ENCODE data around the gene ST7. TPM values are rescaled to one million over a fixed set of nuclear protein-coding genes. Genes with fewer than 3 reads are reported as not detected.

The ST7 gene
- total RNA-seq, 2 experiments from 2014 or later = 9.6 to 10.7 TPM

DNA sequence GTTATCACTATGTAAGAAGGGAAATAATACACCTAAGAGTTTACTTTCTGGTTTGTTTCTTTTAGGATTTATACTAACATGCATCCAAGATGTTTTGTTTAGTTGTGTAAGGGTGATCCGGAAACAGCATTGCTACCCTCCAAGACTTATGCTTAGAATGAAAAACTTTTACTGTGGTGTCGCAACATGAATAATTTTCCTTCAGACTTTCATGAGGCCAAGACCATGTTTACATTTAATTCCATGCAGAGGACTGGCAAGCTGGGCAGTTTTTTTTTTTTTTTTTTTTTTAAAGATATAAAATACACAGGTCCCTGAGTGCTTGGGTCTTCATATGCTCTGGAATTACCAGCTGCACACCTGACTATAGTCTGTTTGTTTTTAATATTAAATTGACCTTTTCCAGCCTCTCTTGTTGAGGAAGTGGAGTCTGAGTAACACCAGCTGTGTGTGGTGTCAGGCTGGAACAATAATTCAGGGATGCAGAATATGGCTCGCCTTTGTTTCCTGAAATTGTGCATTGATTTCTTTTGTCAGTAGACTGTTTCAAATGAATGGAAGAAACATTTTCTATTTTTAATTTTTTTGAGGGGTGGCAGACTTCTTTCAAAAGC, 81.7 kb downstream of the ST7 start:
- Histone ChIP-seq H3K36me3 (ENCODE audit: insufficient read depth, low read length) (no peaks in the 10 kb centered on the region), H3K27ac (ENCODE audit: low read depth, low read length, poor library complexity, severe bottlenecking) (no peak overlapping the region), H3K9me2 (ENCODE audit: insufficient read depth, low read length) (no peaks in the 10 kb centered on the region), H3K9me3 (ENCODE audit: low read length) (no peaks in the 10 kb centered on the region), H4K20me1 (ENCODE audit: insufficient read depth, low read length) (peaks cover 7% of the 10 kb centered on the region; the same call in 1 of the 2 replicates), H3K79me2 (ENCODE audit: insufficient read depth, low read depth, low read length) (no peaks in the 10 kb centered on the region), H3K4me2 (ENCODE audit: low read length) (no peak overlapping the region), H3K4me1 (ENCODE audit: insufficient read depth, low read length, poor library complexity, severe bottlenecking) (no peaks in the 10 kb centered on the region), H3K4me3 (ENCODE audit: low read depth, low read length, poor library complexity, severe bottlenecking) (no peak overlapping the region), H2AFZ (ENCODE audit: low read length) (no peak overlapping the region)
- no TSS peak for BruUV-seq (replicated peaks)
- ChIA-PET POLR2A (interaction anchor here (1.0 kb wide), 1 partner anchor 42 kb away, joined by 3 read pairs; no protein-coding TSS in a partner anchor), CTCF (ENCODE audit: unreplicated experiment) (no interaction called here)
- no peak for DNase-seq (ENCODE audit: low spot score)
- TF ChIP-seq, protein P1, sequence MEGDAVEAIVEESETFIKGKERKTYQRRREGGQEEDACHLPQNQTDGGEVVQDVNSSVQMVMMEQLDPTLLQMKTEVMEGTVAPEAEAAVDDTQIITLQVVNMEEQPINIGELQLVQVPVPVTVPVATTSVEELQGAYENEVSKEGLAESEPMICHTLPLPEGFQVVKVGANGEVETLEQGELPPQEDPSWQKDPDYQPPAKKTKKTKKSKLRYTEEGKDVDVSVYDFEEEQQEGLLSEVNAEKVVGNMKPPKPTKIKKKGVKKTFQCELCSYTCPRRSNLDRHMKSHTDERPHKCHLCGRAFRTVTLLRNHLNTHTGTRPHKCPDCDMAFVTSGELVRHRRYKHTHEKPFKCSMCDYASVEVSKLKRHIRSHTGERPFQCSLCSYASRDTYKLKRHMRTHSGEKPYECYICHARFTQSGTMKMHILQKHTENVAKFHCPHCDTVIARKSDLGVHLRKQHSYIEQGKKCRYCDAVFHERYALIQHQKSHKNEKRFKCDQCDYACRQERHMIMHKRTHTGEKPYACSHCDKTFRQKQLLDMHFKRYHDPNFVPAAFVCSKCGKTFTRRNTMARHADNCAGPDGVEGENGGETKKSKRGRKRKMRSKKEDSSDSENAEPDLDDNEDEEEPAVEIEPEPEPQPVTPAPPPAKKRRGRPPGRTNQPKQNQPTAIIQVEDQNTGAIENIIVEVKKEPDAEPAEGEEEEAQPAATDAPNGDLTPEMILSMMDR (conservative IDR thresholded peaks at IDR 0.05; ENCODE audit: low read length) = no peak
- TF ChIP-seq EZH2phosphoT487 (IDR thresholded peaks at IDR 0.05; ENCODE audit: borderline replicate concordance, low read depth, low read length) = no peak
- intact Hi-C loops (cut with micrococcal nuclease; ENCODE audit: unreplicated experiment) = no loop called here

DNA sequence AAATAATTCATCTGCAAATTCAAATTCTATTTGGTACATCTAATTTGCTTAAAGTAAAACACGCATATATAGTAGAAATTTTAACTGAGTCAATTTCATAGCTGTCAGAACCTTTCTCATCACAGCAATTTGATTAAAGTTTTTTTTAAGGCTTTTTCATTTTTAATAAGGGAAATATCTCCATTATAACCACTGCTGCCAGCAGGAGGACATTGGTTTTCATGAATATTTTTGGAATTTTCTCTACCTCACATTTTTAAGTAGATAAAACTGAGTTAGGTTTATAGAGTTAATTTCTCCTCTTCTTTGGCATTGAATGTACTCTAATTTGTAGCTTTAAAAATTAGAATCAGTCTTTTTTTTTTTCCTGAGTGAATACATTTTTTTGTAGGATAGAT, 82.2 kb downstream of the ST7 start:
- POLR2A ChIA-PET = interaction anchor here (1.0 kb wide), 1 partner anchor 42 kb away, joined by 3 read pairs; no protein-coding TSS in a partner anchor
- no peak overlapping the region for H3K4me3 ChIP-seq (ENCODE audit: low read depth, low read length, poor library complexity, severe bottlenecking)
- H4K20me1 ChIP-seq (ENCODE audit: insufficient read depth, low read length) = peaks cover 7% of the 10 kb centered on the region; the same call in 1 of the 2 replicates
- H3K9me2 ChIP-seq (ENCODE audit: insufficient read depth, low read length) = no peaks in the 10 kb centered on the region
- H3K36me3 ChIP-seq (ENCODE audit: insufficient read depth, low read length) = no peaks in the 10 kb centered on the region
- BruUV-seq (replicated peaks) = no TSS peak
- no peaks in the 10 kb centered on the region for H3K79me2 ChIP-seq (ENCODE audit: insufficient read depth, low read depth, low read length)
- TF ChIP-seq, protein P1 (conservative IDR thresholded peaks at IDR 0.05; ENCODE audit: low read length) = no peak
- TF ChIP-seq EZH2phosphoT487 (IDR thresholded peaks at IDR 0.05; ENCODE audit: borderline replicate concordance, low read depth, low read length) = no peak
- CTCF ChIA-PET (ENCODE audit: unreplicated experiment) = no interaction called here
- H3K4me2 ChIP-seq (ENCODE audit: low read length) = no peak overlapping the region
- H3K9me3 ChIP-seq (ENCODE audit: low read length) = no peaks in the 10 kb centered on the region
- no peak overlapping the region for H3K27ac ChIP-seq (ENCODE audit: low read depth, low read length, poor library complexity, severe bottlenecking)
- no peak for DNase-seq (ENCODE audit: low spot score)
- H2AFZ ChIP-seq (ENCODE audit: low read length) = no peak overlapping the region
- intact Hi-C loops (cut with micrococcal nuclease; ENCODE audit: unreplicated experiment) = no loop called here
- H3K4me1 ChIP-seq (ENCODE audit: insufficient read depth, low read length, poor library complexity, severe bottlenecking) = no peaks in the 10 kb centered on the region

DNA sequence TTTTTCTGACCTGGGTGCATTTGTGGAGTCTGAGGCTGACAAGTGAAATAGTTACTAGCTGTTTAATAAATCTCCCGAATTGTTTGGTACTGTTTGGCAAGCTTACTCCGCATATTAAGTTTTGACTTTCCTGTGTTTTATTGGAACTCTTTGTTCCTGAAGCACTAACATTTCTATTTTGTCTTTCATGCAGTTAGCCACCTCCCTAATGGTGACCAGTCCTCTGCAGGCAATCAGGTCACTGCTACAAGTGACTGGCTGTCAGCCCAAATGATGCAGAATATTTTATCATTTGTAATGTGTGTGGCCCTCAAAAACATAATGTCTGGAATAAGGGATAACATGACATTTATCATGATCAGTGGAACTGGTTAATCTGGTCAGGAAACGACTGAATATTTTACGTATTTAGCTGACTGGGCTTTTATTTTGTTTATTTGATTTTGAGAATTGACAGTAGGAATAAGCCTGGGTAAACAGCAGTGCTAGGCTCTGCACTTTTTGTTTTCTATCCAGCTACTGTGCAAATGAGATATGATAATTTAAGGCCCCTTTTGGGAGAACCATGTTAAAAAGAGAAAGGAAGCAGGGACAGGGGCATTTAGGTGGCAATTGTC, 82.9 kb downstream of the ST7 start:
- Histone ChIP-seq H3K4me2 (ENCODE audit: low read length) (no peak overlapping the region), H3K79me2 (ENCODE audit: insufficient read depth, low read depth, low read length) (no peaks in the 10 kb centered on the region), H3K36me3 (ENCODE audit: insufficient read depth, low read length) (no peaks in the 10 kb centered on the region), H2AFZ (ENCODE audit: low read length) (no peak overlapping the region), H3K4me3 (ENCODE audit: low read depth, low read length, poor library complexity, severe bottlenecking) (no peak overlapping the region), H3K27ac (ENCODE audit: low read depth, low read length, poor library complexity, severe bottlenecking) (no peak overlapping the region), H3K9me2 (ENCODE audit: insufficient read depth, low read length) (no peaks in the 10 kb centered on the region), H3K4me1 (ENCODE audit: insufficient read depth, low read length, poor library complexity, severe bottlenecking) (no peaks in the 10 kb centered on the region), H4K20me1 (ENCODE audit: insufficient read depth, low read length) (peaks cover 7% of the 10 kb centered on the region; the same call in 1 of the 2 replicates), H3K9me3 (ENCODE audit: low read length) (no peaks in the 10 kb centered on the region)
- intact Hi-C loops (cut with micrococcal nuclease; ENCODE audit: unreplicated experiment) = no loop called here
- no peak for DNase-seq (ENCODE audit: low spot score)
- ChIA-PET POLR2A (interaction anchor here (1.0 kb wide), 1 partner anchor 43 kb away, joined by 3 read pairs; no protein-coding TSS in a partner anchor), CTCF (ENCODE audit: unreplicated experiment) (no interaction called here)
- TF ChIP-seq, protein P1 (conservative IDR thresholded peaks at IDR 0.05; ENCODE audit: low read length) = no peak
- no peak for TF ChIP-seq EZH2phosphoT487 (IDR thresholded peaks at IDR 0.05; ENCODE audit: borderline replicate concordance, low read depth, low read length)
- BruUV-seq (replicated peaks) = no TSS peak

Data from OCI-LY7 (cell line).